GM18870 (cell line): ENCODE data around the gene CDH12.
A peak's percentile ranks its signal among the peaks of the same experiment; 100 is the strongest.
"Not testable (repeated sequence)": the region's sequence is repeated elsewhere in the genome, so short reads cannot be mapped to it uniquely, and the experiment has no call there.

ENCODE experiments used
- ATAC-seq: cut with Tn5 transposase; IDR thresholded peaks from one replicate; pipeline ENCODE4 v1.9.1; 2021; ENCODE audit warnings: moderate library complexity; ENCODE audit not compliant: unreplicated experiment

The CDH12 gene

GRCh38 chr5:22774214-22774613, 78.9 kb downstream of the CDH12 start:
- not testable (repeated sequence) for ATAC-seq

- no peak for ATAC-seq
These were observed 88.4 kb downstream of the CDH12 start for GRCh38 chr5:22764736-22765135.

- no peak for ATAC-seq
These were observed 95.4 kb downstream of the CDH12 start for GRCh38 chr5:22757776-22758175.

- ATAC-seq: no peak
These were observed 99.0 kb downstream of the CDH12 start for GRCh38 chr5:22754155-22754554.

DNA sequence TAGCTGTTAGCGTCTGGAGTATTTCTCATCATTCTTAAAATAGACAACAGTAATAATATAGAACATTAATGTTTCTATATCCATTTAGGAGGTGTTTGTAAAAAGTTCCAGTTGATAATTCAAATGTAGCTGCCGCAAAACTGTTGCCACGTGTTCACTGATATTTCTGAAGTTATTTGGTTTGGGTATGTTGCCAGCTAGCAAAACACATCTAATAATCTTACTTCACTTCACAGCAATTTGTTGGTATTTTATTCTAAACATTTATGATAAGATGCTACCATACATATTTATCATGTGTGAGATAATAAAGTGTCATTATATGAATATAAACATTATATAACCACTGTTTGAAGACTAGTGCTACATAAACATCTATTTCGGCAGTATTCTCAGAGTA, 101.6 kb downstream of the CDH12 start:
- ATAC-seq: no peak

GRCh38 chr5:22736443-22737003, 116.6 kb downstream of the CDH12 start:
- ATAC-seq: no peak

- ATAC-seq: no peak
These were observed 118.2 kb downstream of the CDH12 start for GRCh38 chr5:22734907-22735306.

GRCh38 chr5:22728610-22729009, 124.5 kb downstream of the CDH12 start:
- ATAC-seq: no peak

DNA sequence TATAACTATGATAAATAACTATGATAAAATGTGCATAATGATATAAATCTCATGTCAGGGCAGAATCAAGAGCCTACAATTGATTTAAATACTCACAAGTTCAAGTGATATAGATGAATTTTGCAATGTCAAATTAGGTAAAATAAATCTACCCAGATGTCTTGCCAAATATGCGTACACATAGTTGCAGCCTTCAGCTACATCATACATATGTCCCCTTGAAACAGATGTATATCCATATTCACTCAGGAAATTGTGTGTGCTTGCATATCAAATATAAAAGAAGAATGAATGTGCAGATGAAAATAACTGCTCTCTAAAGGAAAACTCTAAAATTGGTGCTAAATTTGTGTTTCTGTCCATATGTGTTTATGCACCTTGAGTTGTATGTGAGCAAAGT, 130.7 kb downstream of the CDH12 start:
- no peak for ATAC-seq

DNA sequence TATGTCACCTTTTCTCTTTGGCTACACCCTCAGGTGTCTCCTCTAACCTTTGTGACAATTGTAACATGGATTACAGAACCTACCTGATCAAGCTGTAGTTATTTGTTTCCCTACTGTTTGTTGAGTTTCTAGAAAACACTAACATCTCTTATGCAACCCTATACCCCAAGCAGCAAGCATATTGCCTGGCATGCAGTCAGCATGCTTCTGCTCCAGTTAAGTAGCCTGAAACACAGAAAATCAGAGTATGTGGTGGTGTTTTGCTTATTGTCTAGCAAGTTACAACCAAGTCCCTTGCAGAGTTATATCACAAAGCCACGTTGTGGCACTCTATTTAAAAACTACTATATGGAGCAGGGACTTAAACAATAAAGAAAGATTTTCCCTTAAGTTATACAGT, 131.1 kb downstream of the CDH12 start:
- no peak for ATAC-seq

GRCh38 chr5:22719842-22720241, 133.3 kb downstream of the CDH12 start:
- ATAC-seq: no peak

DNA sequence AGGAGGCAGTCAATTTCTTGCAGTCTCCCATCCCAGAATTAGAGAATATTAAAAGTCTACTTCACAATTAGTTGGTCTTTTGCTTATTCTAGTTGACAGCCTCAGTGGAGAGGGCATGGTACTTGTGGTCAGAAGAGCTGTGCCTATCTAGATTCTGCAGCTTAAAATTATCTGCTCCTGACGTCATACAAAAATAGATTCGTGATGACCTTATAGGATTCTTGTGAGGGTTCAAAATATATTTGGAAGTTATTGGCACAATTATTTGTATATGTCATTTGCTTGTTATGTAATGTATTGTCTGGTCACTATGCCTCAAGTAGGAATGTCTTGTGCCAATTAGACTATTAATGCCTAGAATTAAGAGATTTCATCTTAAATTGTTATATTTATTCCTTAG, 142.5 kb downstream of the CDH12 start:
- no peak for ATAC-seq

GRCh38 chr5:22709743-22710142, 143.4 kb downstream of the CDH12 start:
- ATAC-seq: no peak

DNA sequence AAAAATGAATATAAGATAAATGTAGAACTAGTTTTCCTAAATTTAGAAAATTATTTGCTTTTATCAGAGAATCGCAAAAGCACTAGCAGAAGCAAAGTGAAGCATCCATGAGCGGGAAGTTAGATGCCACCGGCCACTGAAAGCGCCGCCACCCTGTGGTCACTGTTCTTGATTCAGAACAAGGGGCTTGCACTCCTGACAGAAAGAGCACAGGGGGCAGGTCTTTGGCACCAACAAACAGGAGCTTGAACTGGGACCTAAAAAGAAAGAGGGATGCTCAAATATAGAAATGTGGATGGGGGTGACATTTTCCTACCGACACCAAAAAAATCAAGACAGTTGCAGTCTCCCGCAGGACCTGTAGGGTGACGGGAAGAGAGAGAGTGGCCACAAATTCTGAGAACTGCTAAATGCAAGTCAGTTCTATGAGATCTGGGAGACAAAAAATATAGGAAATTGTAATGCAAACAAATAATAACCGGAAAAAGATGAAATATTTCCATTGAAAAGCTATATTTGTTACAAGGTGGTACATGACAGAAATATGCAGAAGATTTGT, 144.3 kb downstream of the CDH12 start:
- no peak for ATAC-seq

DNA sequence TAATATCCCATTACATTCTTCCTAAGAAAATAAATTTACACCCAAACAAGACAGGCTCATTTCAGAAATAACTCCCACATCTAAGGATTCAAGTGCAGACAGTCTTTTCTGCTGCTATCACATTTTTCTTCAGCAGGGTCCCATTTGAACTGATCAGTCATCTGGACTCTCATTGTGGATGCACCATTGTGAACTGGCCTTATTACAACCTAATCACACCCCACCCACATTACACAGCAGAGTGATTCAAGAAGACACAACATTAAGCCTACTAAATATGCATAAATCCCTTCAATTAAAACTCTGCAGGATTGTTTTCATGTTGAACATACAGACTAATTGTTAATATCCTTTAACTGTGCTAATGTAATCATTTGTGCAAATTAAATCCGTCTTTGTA, 146.2 kb downstream of the CDH12 start:
- no peak for ATAC-seq

- no peak for ATAC-seq
These were observed 153.8 kb downstream of the CDH12 start for GRCh38 chr5:22699319-22699718.

GRCh38 chr5:22693121-22693520, 160.0 kb downstream of the CDH12 start:
- no peak for ATAC-seq

GRCh38 chr5:22683050-22683449, 170.1 kb downstream of the CDH12 start:
- ATAC-seq: no peak

GRCh38 chr5:22678886-22679285, 174.3 kb downstream of the CDH12 start:
- ATAC-seq: no peak

DNA sequence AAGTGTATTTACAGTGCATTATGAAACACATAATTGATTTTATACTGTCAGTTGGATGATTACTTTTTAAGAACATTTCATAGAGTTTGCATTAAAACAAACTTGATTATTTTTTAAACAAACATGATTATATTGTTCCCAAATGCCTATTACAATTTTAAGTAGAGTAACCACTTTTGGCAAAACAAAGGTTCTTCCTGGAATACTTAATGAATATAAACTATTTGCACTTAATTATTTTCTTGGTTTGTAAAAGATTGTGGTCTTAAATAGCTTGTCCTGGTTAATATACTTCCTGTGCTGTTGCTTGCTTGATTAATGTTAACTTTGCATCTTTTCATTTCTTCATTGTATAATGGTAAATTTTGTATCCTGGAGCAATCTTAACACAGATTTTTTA, 180.0 kb downstream of the CDH12 start:
- no peak for ATAC-seq

- ATAC-seq: peak; percentile 46
These were observed 183.8 kb downstream of the CDH12 start for GRCh38 chr5:22669345-22669744.

DNA sequence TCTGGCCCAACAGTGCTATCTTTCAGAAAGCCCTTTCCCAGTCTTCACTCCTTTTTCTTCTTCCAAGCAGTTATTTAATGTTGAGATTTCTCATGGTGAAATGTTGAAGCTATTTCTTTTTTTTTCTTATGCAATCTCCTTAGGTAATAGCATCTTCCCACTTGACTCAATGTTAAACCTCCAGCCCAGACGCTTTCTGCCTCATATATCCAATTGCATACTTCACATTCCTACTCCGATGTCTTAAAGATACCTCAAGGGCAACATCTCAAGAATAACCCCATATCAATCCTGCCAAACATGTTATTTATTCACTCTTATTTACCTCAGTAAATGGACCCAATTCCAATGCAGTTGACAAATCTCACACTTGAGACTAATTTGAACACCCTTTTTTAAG, 187.3 kb downstream of the CDH12 start:
- ATAC-seq: no peak

DNA sequence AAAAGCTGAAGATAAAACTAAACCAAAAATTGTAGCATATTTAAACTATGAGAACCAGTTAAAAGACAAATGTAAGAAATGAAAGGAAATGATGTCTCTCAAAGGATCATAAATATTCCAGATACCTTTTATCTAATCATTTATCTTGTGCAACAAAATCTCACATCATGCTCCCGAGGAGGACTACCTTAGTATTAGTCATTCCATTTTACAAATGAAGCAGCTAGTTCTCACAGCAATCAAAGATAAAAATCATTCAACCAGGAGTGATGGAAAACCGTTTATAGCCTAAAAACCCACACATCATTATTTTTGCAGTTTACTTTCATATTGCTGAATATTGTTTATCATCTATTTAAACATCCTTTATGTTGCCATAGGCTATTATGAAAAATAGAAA, 190.0 kb downstream of the CDH12 start:
- ATAC-seq: no peak
